Calu3 (cell line): ENCODE data around the gene MTA1. TPM values are rescaled to one million over a fixed set of nuclear protein-coding genes. Genes with fewer than 3 reads are reported as not detected.

Experiments
- BruUV-seq: library from RNA; stranded (reverse); fragments of 400-500 nt; replicated peaks from 2 replicates; lab custom pipeline; 2021; lab: Mats Ljungman, UMichigan
- CTCF ChIA-PET: fragments of 300-600 bp; sonication (Branson Sonifier 250); formaldehyde crosslinking; loops from one replicate; lab custom pipeline; 2022; ENCODE audit warnings: antibody characterized with exemption; lab: Charles Lee
- DNase-seq: peaks from one replicate; pipeline ENCODE4 v3.0.0; 2022
- H3K27ac Mint-ChIP-seq: one replicate; pipeline ENCODE4 v1.8.0; 2022; ENCODE audit warnings: mixed read lengths; ENCODE audit not compliant: unreplicated experiment
- H3K27me3 Mint-ChIP-seq: one replicate; pipeline ENCODE4 v1.8.0; 2022; ENCODE audit warnings: mixed read lengths; ENCODE audit not compliant: unreplicated experiment
- H3K36me3 Mint-ChIP-seq: one replicate; pipeline ENCODE4 v1.8.0; 2022; ENCODE audit warnings: mild to moderate bottlenecking, moderate library complexity, mixed read lengths; ENCODE audit not compliant: insufficient read depth, unreplicated experiment
- H3K4me1 Mint-ChIP-seq: one replicate; pipeline ENCODE4 v1.8.0; 2022; ENCODE audit warnings: mild to moderate bottlenecking, low read depth, mixed read lengths; ENCODE audit not compliant: unreplicated experiment
- H3K4me3 Mint-ChIP-seq: one replicate; pipeline ENCODE4 v1.8.0; 2022; ENCODE audit warnings: mild to moderate bottlenecking, low read depth, moderate library complexity, mixed read lengths; ENCODE audit not compliant: unreplicated experiment
- H3K9me3 Mint-ChIP-seq: one replicate; pipeline ENCODE4 v1.8.0; 2022; ENCODE audit warnings: low read depth, mixed read lengths; ENCODE audit not compliant: unreplicated experiment
- intact Hi-C: fragments of 100-400 bp; cut with micrococcal nuclease; formaldehyde crosslinking; loops from one replicate; pipeline ENCODE4 v1.10.0; 2022; ENCODE audit not compliant: unreplicated experiment
- total RNA-seq: library from RNA; stranded (reverse); gene quantifications from 2 replicates; pipeline ENCODE4 v1.2.3, GENCODE V29; 2022
- TF ChIP-seq, protein P1 (sequence below): fragments of 200-600 bp; IDR thresholded peaks from one replicate; pipeline ENCODE4 v1.8.0; 2022; ENCODE audit warnings: antibody characterized with exemption; ENCODE audit not compliant: unreplicated experiment

MTA1 gene
- total RNA-seq, 1 experiment from 2014 or later = 168 TPM

DNA sequence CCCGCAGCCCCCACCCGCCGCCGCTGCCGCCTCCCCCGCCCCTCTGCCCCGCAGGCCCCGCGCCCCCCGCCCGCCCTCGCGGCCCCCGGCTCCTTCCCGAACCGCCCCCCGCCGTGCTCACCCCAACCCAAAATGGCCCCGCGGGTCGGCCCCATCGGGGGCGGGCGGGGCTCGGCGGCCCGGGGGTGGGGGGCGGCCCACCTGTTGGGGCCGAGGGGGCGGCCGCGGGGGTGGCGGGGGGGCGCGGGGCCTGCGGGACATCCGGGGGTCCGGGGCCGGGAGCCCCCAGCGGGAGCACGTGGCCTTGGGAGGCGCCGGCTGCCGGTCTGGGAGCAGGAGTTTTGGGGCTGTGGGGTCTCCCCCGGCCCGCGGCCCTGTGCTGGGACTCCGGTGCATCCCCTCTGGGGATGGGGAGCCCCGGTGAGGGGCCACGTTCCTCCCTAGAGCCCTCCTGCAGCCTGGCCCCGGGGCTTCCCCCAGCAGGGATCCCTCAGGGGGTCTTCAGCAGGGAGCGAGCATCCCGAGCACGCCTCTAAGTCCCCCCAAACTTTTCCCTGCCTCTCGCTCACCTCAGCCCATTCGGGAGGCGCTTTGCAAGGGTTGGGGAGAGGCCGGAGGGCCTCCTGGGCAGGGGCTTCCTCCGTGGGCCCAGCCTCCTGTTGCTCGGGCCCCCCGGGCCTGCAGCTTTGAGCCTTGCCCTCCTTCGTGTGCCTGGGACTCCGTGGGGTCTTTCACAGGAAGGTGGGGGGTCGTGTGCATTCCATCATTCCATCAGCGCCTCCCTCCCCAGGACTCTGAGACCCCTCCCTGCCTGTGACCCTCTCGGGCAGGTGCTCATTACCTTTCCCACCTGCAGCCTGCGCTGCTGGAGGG lies 710 bp downstream of the MTA1 start:
- no peak for DNase-seq
- TF ChIP-seq, protein P1, sequence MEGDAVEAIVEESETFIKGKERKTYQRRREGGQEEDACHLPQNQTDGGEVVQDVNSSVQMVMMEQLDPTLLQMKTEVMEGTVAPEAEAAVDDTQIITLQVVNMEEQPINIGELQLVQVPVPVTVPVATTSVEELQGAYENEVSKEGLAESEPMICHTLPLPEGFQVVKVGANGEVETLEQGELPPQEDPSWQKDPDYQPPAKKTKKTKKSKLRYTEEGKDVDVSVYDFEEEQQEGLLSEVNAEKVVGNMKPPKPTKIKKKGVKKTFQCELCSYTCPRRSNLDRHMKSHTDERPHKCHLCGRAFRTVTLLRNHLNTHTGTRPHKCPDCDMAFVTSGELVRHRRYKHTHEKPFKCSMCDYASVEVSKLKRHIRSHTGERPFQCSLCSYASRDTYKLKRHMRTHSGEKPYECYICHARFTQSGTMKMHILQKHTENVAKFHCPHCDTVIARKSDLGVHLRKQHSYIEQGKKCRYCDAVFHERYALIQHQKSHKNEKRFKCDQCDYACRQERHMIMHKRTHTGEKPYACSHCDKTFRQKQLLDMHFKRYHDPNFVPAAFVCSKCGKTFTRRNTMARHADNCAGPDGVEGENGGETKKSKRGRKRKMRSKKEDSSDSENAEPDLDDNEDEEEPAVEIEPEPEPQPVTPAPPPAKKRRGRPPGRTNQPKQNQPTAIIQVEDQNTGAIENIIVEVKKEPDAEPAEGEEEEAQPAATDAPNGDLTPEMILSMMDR = no peak
- Mint-ChIP-seq H3K4me3 (peak overlapping the region; percentile 93), H3K36me3 (peaks cover 46% of the 10 kb centered on the region), H3K27me3 (no peaks in the 10 kb centered on the region), H3K9me3 (no peaks in the 10 kb centered on the region), H3K4me1 (peaks cover 27% of the 10 kb centered on the region), H3K27ac (peak overlapping the region; percentile 85)
- no TSS peak for BruUV-seq
- CTCF ChIA-PET = interaction anchor here (0.7 kb wide), 1 partner anchor 60 kb away, joined by 3 read pairs; no protein-coding TSS in a partner anchor
- intact Hi-C loops = no loop called here

DNA sequence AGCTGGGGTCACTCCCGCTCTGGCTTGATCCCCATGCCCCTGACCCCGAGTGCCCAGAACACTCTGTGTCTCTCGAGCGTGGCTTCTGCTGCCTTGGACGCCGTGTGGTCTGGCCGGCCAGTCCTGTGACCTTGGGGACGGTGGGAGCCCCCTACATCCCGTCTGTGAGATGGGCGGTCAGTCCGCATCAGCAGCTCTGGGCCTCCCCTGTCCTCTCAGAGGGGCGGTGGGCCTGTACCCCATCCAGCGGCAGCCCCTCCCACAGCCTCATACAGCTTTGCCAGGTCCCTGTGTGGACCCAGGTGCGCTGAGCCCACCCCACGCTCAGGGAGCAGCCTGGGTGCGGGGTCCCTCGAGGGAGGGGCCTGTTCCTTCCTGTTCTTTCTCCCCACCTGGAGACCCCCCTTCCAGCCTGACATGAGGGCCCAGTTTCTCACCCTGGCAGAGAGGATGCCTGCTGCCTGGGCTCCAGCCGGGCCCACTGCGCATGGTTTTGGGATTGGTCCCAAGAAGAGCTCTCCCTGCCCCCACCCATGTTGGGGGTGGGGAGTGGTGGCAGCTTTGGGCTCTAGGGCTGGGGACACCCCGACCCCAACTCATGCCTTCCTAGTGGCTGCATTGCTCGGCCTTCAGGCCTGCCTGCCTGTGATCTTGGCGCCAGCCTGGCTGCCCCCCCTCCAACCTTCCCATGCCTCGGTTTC lies 1.5 kb downstream of the MTA1 start:
- H3K27me3 Mint-ChIP-seq = no peaks in the 10 kb centered on the region
- CTCF ChIA-PET = interaction anchor here (0.7 kb wide), 1 partner anchor 60 kb away, joined by 3 read pairs; no protein-coding TSS in a partner anchor
- H3K27ac Mint-ChIP-seq = peak overlapping the region; percentile 85
- H3K36me3 Mint-ChIP-seq = peaks cover 48% of the 10 kb centered on the region
- intact Hi-C loops = no loop called here
- BruUV-seq = TSS peak; percentile 32
- H3K9me3 Mint-ChIP-seq = no peaks in the 10 kb centered on the region
- TF ChIP-seq, protein P1 = no peak
- peaks cover 27% of the 10 kb centered on the region for H3K4me1 Mint-ChIP-seq
- no peak for DNase-seq
- H3K4me3 Mint-ChIP-seq = peak overlapping the region; percentile 93

DNA sequence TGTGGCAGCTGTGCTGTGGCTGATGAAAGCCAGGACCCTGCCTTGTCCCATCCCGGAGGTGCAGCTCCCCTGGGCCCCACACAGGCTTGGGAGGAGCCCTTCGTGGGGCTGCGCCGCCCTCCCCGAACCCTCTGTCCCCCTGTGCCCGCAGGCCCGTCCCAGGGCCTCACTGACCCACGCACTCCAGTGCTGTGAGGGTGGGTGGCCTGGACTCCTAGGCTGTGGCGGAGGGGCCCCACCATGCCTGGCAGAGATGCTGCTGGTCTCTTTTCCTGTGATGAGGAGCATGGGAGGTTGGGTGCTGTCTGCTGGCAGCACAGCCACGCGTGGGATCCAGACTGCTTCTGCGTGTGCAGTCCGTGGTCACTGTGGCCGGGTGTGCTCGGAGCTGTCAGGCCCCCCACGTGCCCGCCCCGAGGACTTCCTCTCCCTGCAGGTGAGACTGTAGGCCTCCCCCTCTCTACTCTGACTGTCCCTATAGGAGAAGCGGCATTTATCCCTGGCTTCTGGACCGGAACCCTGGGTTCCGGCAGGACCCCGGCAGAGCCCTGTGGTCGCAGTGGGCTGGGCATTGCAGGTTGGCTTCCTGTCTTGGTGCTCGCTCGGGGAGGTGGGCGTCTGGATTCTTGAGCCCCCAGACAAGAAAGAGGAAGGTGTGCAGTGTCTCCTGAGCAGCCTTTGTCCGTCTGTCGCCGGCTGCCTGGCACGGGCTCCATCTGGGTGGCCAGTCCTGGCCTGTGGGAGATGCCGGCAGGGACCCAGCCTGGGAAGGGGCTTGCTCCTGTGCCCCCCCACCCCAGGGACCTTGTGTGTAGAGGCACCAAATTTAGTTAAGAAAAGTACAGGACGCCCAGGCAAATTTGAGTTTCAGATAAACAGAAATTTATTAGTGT lies 2.3 kb downstream of the MTA1 start:
- intact Hi-C loops = no loop called here
- no TSS peak for BruUV-seq
- peak overlapping the region; percentile 93 for H3K4me3 Mint-ChIP-seq
- H3K36me3 Mint-ChIP-seq = peaks cover 55% of the 10 kb centered on the region
- CTCF ChIA-PET = no interaction called here
- H3K27me3 Mint-ChIP-seq = no peaks in the 10 kb centered on the region
- peaks cover 27% of the 10 kb centered on the region for H3K4me1 Mint-ChIP-seq
- TF ChIP-seq, protein P1 = no peak
- no peaks in the 10 kb centered on the region for H3K9me3 Mint-ChIP-seq
- H3K27ac Mint-ChIP-seq = no peak overlapping the region
- no peak for DNase-seq
